GM19351 (cell line): ENCODE data around the gene UBTD2.
"Not testable (repeated sequence)": the region's sequence is repeated elsewhere in the genome, so short reads cannot be mapped to it uniquely, and the experiment has no call there.

Experiments used
- ATAC-seq: cut with Tn5 transposase; IDR thresholded peaks from one replicate; pipeline ENCODE4 v1.9.1; 2021; ENCODE audit warnings: mild to moderate bottlenecking, moderate library complexity; ENCODE audit not compliant: unreplicated experiment

The UBTD2 gene

DNA sequence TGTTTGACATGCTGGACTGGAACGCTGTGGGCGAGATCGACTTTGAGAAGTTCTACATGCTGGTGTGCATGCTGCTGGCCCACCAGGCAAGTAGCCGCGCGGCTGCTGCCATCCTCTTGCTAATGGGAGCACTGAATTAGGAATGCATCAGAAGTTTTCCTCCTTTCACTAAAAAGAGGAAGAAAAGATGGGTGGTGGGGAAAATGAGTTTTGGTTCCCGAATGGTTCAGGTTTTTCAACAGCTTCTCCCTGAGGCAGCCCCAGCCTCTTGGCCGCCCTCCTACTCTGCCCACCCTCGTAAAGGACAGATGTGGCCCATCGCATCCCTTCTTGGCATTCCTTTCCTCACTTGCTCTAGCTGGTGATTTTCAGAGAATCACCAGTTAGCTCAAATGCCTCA lies 84.1 kb downstream of the UBTD2 start:
- ATAC-seq: no peak

DNA sequence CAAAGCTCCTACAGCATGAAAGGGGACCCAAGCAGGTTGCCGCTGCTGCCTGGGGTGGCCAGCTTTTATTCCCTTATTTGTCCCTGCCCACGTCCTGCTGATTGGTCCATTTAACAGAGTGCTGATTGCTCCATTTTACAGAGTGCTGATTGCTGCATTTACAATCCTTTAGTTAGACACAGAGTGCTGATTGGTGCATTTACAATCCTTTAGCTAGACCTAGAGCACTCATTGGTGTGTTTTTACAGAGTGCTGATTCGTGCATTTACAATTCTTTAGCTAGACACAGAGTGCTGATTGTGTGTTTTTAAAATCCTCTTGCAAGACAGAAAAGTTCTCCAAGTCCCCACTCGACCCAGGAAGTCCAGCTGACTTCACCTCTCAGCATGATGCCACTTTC lies 85.8 kb downstream of the UBTD2 start:
- not testable (repeated sequence) for ATAC-seq

GRCh38 chr5:172194985-172195774 lies 88.4 kb downstream of the UBTD2 start:
- no peak for ATAC-seq

- no peak for ATAC-seq
Measured at GRCh38 chr5:172193872-172194271, 89.7 kb downstream of the UBTD2 start, which contains the start of gene EFCAB9. EFCAB9 (plus strand) TSS chr5:172194172; CDS start chr5:172194173, 1 bp downstream.

DNA sequence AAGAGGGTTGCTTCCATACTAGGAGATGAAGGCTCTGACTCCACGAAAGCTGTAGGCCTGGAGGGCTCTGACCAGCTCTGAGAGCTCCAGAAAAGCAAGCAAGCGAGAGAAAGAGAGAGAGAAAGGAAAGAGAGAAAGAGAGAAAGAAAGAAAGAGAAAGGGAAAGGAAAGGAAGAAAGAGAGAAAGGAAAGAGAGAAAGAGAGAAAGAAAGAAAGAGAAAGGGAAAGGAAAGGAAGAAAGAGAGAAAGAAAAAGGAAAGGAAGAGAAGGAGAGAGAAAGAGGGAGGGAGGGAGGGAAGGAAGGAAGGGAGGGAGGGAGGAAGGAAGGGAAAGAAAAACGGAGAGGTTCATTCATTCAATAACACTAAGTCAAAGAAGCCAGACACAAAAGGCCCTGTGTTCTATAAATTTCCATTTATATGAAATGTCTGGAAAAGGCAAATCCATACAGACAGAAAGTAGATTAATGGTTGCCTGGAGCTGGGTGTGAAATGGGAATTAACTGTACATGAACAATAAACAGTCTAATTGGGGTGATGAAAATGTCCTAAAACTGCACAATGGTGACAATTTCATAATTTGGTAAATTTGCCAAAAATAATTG lies 93.8 kb downstream of the UBTD2 start:
- no peak for ATAC-seq

DNA sequence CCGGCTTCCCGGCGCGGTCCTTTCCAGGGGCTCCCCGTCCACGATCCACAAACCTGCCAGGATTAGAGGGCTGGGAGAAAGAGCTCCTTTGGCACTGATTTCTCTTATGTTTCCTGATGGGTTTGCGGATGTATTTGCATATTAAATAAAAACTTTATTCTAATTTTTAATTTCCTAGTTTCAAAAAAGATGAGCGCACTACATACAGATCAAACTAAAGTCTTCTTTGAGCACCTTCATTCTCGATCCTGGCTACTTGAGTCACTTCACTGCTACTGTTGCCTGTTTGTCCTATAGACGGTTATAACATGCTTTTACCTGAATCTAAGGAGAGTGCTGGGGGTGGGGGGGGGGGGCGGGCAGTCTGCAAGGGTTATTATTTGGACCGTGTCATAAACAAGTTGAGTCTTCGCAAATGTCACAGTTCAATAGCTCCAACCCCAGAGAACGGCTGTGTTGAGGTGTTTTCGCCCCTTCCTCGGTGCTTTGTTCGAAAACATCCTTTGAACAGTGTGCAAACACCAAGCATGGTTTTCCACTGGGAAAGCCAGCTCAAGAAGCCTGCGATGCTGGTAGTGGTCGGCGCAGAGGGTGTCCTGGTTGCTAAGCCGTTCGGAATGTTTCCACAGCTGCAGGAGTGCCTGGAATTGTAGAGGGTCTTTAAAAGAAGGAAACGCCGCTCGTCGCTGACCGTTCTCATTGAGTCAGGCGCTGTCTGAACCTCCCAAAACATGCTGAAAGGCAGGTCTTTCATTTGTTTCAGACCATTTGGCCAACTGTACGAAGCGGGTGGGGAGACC lies 94.5 kb downstream of the UBTD2 start:
- no peak for ATAC-seq

GRCh38 chr5:172188033-172188892 lies 95.3 kb downstream of the UBTD2 start, which contains the start of gene STK10:
STK10 (minus strand) TSS chr5:172188224; CDS start chr5:172188042, 182 bp downstream.
- ATAC-seq: peak; percentile 73

DNA sequence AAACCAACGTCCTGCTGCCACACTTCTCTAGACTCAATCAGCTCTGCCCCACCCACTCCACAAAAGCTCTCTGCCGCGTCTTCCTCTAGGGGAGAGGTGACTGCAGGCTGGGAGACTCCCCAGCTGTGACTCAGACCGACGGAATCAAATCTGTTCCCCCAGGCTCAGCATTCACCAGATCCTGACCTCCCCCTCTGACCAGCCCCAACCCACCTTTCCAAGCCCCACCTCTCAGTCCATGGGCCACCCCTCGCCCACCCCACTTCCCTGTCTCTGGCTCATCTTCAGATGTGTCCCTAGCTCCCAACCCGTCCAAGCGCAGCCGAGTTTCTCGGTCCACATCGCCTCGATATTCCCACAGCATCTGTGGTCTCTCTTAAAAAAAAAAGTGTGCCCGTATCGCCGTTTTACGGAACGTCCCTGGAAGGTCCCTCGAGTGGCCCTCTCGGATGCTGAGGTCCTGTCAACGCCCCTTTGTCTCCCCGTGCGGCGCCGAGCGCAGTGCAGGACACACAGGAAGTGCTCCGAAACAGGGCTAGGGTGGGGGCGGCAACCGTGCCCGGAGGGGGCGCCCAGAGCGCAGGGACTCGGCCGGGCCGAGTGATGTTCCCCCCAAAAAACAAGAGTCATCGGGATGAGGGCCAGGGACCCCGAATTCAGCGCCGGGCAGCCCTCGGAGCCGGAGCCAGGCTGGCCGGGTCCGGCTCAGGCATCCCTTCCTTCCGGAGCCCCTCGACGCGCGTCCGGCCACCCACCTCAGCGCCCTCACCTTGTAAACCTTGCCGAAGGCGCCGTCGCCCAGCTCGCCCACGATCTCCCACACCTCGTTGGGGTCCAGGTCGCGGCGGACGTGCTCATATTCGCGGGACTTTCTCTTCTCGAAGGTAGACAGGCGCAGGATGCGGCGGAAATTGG lies 96.2 kb downstream of the UBTD2 start:
- peak; percentile 32 for ATAC-seq

GRCh38 chr5:172186114-172186695 lies 97.4 kb downstream of the UBTD2 start:
- no peak for ATAC-seq

DNA sequence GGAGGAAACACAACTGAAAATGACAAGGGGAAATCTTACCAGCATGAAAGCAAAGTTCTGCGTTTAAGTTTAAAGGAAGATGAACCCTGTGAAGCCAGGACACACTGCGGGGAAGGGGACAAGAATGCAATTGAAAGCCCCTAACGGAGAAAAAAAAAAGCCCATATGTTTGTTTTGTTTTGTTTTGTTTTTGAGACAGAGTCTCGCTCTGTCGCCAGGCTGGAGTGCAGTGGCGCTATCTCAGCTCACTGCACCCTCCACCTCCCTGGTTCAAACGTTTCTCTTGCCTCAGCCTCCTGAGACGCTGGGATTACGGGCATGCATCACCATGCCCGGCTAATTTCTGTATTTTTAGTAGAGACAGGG lies 98.5 kb downstream of the UBTD2 start:
- ATAC-seq: no peak

- no peak for ATAC-seq
Measured at GRCh38 chr5:172183881-172184280, 99.7 kb downstream of the UBTD2 start.

GRCh38 chr5:172182291-172182690 lies 101.3 kb downstream of the UBTD2 start:
- no peak for ATAC-seq

DNA sequence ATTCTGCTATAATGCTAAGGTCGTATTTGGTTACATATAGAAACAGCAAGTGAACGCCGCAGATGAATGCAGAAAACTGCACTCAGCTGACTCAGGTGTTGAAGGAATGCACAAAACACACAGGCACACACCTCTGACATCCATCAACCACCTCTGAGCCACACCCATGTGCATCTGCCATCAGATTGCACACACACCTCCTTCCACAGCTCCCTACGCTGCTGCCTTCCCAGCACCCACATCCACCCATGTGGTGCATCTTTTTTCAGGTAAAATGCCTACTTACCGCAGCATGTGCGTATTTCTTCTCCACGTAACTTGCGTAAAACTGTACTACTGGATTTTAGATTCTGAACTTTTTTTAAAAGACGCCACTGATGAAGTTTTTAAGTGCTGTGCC lies 102.6 kb downstream of the UBTD2 start:
- no peak for ATAC-seq

DNA sequence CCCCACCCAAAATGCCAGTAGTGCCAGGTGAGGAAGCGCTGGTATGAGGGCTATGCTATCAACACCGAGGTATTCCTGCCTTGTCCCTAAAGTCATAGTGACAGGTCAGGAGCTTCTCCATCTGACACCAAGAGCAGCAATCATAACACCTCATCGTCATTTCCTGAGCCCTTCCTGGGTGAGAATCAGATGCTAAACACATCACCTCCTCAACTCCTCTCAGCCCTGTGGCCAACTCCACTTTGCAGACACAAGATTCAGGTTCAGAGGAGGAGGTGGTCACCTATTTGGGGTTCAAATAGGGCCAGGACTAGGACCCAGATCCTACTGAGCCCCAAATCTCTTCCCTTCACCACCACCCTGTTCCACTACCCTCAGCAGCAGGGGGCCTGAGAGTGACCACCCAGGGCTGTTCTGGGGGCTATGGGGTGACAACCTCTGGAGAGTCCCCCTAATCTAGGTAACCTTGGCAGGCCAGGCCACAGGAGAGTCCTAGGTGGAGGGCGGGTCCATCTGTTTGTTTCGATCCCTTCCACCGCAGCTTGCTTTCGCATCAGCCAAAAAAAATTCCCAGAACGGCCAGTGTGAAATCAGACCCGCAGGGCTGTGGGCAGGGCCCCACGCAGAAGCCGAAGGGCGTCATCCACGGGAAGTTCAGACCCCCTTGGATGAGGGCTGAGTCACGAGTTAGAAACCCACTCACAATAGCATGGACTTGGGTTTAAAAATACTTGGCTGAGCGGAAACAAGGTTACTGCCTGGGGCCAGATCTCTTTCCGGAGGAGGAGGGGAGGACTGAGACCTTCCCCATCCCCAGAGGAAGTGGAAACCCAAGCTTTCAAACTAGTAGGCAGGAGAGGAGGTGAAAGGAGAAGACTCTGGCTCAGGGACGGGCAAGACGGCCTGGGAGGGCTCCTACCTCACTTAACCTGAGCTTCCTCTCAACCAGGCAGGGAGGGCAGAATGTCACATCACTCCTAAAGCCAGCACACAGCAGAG lies 104.3 kb downstream of the UBTD2 start:
- ATAC-seq: peak; percentile 33

- ATAC-seq: no peak
Measured at GRCh38 chr5:172178301-172178987, 105.1 kb downstream of the UBTD2 start.

DNA sequence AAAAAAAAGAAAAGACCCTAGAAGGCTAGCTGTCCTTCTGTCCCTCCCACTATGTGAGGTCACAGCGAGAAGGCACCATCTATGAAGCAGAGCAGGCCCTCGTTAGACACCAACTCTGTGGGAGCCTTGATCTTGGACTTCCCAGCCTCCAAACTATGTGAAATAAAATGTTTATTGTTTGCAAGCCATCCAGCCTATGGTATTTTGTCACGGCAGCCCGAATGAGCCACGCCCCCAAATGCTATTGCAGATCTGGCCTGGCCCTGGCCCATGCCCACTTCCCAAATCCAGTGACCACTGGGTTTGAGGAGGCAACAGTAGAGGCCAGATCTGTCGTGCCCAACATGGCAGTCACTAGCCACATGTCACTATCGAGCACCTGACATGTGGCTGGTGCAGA lies 106.4 kb downstream of the UBTD2 start:
- no peak for ATAC-seq

DNA sequence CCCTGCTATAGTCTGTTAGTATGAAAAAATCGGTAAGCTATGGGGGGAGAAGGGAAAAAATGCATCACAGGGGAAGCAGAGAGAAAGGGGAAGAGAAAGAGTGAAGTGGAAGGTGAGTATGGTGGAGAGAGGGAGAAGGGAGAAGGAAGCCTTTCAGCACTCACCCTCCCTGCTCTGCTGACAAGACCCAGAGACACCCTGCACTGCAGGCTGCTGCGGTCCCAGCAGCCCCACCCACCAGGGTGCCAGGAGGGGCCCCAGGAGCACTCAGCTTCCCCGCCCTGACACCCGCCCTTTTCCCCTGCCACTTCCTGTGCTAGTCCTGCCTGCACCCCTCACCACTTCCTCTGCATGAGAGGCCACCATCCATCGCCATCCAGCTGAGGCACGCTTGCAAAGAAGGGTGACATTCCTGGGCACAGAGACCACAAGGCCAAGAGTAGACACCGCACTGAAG lies 108.3 kb downstream of the UBTD2 start:
- peak; percentile 59 for ATAC-seq
